ENCODE data around the gene CLEC4F.
A peak's percentile ranks its signal among the peaks of the same experiment; 100 is the strongest.

The CLEC4F gene

DNA sequence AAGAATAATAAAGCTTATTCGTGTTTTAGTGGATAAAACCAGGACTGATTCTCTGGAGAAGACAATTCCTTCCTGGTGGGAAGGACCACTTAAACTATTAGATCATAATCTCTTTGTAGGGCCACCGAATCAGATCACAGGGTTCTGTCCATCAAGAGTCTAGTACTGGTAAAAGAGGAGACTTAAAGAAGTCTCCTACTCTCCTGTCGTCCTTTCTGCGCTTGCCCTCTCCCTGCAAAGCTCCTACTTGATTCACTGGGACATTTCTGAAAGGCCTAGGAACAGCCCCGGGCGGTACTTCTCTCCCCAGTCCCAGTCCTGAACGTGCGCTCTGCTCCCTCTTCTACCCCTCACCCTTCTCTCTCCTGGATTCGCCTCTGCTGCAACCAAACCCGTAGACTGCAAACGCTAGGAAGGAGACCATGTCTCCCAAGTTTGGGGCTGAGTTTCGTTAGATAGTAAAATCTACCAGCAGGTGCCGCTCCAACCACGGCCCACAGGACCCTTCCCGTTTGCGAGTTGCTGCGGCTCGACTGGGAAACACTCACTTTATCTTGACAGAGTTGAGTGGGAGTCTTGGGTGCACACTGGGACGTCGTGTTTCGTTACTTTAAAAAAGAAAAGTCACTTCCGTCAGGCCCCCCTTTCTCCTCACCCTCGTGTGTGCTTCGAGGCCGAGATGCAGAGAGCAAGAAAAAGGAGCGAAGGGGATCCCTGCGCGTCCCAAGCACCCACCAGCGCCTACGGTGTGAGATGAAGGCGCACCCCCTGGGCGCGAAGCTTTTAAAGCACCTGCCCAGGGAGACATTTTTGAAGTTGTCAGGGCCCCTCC, 30.9 kb downstream of the CLEC4F start:
- DNase-seq (ENCODE audit: low read depth, low spot score): peak; percentile 67

DNA sequence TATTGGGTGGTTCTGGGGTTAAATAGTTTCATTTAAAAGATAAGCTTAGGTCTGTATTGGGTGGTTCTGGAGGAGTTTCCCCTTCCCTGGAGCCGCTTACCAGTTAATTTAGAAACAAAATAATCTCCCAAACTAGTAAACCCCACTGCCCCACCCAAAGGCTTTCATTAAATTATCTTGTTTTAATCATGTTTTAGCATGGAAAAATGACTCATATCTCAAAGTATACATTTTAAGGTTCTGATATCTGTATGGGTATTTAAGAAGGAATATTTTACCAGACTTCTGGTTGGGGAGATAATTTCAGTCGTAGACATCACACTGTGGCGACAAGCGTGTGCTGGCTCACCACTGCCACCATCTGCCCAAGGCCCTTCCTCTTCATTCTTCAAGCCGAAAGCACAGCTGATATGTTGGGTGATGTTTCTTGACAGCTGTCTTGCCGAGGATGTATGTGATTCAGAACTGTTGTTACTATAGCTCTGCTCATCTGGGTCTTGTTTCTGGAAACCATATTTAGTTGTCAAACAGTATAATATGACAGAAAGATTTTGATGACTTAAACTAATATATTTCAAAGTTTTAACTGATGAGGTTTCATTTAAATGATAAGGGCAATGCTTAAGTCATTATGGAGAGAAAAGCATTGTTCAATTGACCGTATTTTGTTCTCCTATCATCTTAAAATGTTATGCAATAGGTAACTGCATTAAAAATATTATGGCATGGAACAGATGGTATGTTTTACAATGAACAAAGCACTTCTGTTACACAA, 35.1 kb downstream of the CLEC4F start:
- no peak for DNase-seq (ENCODE audit: low read depth, low spot score)

DNA sequence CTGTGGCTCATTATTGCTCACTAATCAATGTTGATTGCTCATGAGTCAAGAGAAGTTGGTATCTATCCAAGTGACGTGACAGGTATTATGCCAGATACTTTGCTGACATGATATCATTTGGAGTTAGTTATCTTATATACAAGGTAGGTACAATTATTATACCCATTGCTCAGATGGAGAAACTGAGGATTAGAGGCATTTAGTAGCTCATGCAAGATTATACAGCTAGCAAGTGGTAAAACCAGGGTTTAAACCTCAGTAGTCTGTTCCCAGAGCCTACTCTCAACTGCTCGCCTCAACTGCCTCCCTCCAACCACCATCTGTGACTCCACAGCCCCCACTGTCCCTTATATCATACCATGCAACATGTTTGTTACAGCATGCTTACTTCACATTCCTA, 36.1 kb downstream of the CLEC4F start:
- DNase-seq (ENCODE audit: low read depth, low spot score): no peak

DNA sequence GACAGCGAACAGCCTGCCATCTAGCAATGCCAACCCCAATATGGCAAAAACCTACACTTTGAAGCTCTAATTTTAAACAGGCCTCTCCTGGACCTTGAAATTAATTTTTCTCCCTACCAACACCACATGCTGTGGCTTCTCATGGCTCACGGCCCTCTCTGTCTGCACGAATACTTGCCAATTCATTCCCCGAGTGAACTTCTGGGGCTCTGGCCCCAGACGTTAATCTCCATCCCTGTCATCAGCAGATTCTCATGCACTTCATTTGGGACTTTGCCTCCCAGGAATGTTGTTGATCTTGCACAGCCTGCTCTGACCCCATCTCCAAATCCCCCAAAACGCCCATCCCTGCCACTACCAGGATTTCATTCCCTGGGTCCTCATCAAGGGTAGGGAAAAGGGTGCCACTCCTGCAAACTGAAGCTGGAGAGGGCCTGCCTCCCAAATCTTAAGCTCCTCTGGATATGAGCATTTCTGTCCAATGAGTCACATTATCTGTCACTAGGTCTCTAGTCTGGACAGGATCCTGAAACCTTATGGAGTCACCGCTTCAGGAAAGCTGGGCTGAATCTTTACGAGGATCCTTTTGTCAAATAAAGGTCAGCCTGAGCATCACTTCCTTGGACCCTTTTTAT, 40.4 kb downstream of the CLEC4F start:
- no peak for DNase-seq (ENCODE audit: low read depth, low spot score)

DNA sequence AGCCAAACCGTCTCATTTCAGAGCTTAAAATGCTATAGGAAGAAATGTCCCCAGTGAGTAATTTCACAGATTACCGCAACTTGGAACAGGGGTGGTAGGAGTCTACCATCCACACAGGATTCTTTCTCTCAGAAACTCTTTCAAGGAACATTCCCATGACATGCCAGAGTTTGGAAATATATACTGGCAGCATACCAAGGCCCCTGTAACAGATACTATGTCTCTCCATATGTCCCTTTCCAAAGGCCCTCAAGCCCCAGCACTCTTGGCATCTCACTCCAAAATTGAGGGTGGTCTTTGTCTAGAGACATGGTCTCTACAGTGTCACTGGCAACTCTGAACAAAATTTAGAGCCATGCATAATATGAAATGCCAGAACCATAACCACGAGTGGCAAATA, 40.9 kb downstream of the CLEC4F start:
- no peak for DNase-seq (ENCODE audit: low read depth, low spot score)

DNA sequence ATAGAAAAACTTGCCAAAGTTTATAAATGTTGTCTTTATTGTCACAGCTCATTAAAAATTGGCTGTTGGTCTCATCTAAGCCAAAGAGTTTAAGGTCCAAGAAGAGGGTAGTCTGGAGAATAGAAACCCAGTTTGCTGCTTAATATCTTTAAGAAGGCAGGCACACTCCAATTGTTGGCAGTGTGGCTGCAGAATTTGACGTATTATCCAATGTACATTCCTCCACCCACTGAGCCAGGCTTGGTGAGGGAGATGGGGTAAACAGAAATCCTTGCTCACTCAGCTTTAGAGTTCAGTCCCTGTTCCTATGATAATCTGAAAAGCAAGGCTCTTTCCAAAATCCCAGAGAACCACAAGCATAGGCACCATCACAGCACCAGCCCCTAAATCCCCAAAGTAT, 41.7 kb downstream of the CLEC4F start:
- DNase-seq (ENCODE audit: low read depth, low spot score): no peak

DNA sequence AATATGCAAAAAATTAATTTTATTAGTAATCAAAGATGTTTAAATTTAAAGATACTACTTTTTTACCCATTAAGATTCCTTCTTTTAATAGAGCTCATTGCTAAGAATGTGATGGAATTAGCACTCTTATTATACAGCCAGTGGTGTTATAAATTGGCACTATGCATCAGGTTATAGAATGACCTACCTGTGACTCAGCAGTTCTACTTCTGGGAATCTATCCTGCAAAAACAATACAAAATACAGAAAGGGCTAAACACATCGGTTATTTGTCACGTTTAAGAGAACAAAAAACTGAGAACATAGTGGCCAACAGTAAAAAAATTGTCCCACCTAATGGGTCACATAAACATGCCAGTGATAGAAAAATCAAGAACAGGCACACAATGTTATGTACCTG, 42.9 kb downstream of the CLEC4F start:
- no peak for DNase-seq (ENCODE audit: low read depth, low spot score)

DNA sequence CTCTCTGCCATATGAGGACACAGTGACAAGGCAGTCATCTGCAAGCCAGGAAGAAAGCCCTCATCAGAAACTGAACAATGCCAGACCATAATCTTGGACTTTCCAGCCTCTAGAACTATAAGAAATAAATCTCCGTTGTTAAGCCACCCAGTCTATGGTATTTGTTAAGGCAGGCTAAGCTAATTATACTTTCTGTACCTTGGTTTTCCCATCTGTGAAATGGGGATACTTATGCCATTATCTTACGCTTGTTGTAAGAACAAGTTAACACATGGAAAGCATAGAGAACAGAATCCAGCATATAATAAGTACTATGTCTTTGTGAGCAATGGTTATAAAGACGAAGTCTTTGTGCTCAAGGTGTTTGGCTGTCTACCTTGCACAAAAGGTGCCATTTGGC, 44.1 kb downstream of the CLEC4F start:
- DNase-seq (ENCODE audit: low read depth, low spot score): no peak

DNA sequence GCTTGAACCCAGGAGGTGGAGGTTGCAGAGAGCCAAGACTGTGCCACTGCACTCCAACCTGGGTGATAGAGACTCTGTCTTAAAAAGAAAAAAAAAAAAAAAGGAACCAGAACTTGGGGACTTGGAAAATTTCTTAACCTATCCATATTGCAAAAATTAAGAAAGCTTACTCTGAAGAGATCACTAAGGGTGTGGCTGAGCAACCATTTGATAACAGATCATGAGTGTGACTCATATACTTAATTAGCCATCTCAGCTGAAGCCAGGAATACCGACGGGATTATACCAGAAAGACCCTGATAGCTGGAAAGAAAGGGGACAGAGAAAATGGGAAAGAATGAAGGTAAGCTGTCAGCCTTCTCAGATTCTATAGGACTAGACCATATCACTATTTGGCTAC, 45.3 kb downstream of the CLEC4F start:
- no peak for DNase-seq (ENCODE audit: low read depth, low spot score)

DNA sequence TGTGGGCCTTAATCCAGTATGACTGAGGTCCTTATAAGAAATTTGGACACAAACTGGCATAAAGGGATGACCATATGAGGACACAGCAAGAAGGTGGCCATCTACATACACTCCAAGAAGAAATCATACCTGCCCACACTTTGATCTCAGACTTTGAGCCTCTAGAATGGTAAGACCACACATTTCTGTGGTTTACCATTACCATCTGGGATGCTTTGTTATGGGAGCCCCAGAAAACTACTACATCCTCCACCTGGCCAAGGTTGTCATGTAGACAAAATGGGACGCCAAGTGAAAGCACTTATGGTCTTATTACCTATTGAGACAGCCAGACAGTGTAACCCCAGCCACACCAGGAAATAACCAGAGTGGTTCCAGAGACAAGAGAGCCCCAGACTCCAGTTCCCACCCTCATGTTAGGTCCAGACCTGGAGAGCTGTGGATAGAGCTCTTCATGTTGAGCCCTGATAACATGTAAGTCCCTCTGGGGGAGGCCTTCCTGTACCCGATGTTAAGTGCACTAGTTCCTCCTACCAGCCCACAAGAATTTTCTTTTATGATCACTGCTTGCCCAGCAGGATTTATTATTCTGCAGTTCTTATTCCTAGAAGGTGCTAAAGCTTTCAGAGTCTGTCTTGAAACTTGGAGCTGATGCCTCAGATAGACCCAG, 47.8 kb downstream of the CLEC4F start:
- no peak for DNase-seq (ENCODE audit: low read depth, low spot score)

DNA sequence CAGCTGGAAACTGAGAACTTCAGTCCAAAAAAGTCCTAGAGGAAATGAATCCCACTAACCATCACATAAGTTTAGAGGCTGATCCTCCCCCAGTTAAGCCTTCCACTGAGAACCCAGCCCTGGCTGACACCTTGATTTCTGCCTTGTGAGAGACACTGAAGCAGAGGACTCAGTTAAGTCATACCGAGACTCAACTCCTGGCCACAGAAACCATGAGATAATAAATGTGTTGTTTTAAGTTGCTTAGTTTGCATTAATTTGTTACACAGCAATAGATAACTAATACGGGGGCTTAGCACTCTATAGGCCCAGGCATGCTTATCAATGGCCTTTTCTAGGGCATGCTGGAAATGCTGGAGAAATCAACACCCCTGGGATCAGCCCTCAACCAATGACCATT, 49.0 kb downstream of the CLEC4F start:
- DNase-seq (ENCODE audit: low read depth, low spot score): no peak

DNA sequence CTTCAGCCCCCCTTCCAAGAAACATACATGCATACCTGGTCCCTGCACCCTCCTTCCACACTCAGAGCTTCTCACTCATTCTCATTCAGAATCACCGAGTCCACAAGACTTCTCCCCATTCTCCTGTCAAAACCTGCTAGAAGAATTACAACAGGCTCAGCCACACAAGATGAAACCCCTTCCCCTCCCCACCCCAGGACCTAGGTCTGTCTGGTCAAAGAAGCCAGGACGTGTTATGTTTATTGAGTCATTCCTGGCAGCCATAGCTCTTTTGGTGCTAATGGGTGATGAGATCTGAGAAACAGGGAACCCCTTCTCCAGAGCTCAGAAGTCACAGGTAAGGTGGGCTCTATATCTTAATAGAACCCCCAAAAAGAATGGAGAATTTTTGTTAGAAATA, 50.9 kb downstream of the CLEC4F start:
- DNase-seq (ENCODE audit: low read depth, low spot score): no peak

DNA sequence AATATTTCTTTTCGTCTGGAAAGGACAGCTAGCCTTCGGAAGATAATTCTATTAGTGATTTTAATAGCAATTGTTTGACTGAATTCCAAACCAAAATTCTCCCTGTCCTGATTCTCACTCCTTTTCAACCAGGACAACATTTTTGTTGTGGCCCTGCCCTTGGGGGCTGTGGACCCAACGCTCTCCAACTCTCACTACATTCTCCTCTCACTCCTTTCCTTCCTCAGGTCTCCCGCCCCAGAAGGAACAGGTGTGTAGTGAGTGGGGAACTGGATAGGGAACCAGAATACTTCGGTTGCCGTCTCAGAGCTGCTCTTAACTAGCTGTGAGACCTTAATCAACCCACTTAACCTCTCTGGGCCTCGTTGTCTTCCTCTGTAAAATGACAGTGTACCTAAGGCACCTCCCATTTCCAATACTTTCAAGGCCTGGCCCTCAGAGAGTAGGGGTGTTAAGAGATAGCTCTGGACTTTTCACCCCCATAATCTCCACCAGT, 51.8 kb downstream of the CLEC4F start:
- no peak for DNase-seq (ENCODE audit: low read depth, low spot score)

DNA sequence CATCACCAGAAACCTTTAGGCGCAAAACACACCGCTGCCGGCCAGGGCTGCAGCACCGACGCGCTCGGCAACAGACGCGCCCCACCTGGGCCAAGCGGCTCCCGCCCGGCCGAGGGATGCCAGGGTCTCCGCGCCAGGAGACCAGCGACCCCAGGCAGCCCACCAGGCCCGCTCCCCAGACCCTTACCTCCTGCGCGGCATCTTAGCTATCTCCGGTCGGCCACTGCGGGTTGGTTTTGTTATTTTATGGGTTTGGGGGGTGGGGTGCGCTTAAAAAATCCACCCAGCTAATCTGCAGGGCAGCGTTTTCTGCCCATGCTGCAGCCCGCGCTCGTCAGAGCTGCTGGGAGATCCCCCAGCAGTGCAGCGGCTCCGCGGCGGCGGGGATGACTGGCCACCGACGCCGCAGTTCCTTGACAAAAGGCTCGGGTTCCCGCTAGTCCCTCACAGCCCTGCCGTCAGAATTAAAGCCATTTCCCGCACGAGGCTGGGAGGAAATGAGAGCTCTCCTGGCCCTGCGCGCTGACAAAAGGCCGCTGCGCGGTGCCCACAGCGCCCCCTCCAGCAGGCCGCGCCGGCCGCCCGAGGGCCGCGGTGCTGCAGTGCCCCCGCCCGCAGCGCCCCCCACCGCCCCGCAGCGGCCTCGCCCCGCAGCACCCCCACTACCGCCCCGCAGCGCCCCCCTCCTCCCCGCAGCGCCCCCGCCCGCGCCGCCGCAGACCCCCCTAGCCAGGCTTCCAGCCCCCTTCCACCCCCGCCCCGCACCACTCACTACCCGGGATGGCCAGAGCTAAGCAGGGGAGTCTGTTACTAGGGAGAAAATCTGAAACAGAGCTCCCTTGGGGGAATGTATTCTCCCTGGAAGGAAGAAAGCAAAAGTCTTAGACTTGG, 52.5 kb downstream of the CLEC4F start, which contains the start of gene ADD2:
Gene ADD2 (minus strand): TSS at position 502 of the 891 bp plus-strand sequence. CDS start 61,792 bp downstream, outside the sequence.
- DNase-seq (ENCODE audit: low read depth, low spot score): no peak

DNA sequence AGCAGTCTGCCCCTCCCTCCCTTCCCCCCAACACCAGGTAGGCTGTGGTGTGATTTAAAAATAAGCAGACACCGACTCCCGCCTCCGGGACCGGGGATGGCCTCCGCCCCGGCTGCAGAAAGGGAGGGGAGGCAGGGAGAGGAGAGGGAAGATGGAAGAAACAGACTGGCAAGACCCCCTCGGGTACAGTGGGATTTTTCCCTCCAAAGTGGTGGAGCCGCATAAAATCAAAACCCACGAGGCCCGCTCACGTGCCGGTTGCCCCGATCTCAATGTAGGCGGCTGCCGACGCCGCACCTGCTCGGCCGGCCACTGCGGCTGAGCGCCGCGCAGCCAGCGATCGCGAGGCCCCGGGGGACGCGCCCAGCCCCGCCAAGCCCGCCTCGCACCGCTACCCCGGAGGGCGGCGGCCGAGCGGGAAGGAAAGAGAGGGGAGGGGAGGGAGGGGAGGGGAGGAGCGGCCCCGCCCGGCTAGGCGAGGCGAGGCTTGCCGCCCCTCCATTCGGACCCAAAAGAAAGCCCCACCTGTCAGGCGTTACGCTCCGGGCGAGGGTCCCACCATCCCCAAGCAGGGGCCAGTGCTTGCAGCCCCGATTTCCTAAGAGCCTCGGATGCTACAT, 53.2 kb downstream of the CLEC4F start:
- DNase-seq (ENCODE audit: low read depth, low spot score): peak; percentile 69

DNA sequence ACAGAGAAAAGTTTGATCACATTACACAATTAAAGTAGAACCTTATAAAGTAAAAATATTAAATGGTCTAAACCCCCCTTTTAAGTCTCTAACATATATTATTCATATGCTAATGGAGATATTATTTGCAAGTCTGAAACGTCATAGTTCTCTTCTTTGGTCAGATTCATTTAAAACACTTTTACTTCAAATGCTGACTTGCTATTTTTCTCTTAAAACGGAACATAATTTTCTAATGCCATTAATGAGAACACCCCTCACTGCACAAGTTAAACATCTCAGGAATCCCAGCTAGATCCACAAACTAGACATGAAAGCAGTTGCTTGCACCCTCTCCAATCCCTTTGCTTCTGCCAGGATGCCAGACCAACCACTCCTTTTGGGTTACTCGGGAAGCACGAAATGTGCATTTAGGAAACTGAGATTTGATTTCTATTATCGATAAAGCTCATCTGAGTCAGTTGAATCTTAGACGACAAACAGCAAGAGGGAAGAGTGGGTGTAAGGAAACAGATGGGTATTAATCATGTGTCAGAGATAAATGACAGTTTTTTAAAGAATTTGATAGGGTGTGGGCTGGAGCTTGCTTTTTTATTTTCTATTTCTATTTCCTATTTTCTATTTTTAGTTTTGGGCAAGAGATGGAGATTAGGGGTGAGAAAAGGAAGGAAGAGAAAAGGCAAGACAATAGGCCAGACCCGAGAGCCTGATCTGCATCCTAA, 53.9 kb downstream of the CLEC4F start:
- DNase-seq (ENCODE audit: low read depth, low spot score): no peak

DNA sequence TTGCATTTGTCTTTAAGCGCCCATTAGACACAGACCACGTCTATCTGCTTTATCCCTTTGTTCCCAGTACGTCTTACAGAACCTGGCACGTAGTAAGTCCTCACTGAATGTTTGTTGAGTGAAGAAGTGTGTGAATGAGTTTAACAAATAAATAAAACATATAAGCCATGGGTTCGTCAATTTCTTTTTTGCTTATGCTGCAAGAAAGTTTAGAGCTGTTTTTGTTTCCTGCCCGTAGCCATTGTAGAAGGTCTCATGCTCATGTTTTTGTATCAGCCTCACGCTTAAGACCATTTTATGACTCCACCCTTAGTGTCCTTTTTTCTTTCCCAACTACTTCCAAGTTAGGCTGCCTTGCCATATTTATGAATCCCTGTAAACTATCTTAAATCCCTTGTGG, 54.9 kb downstream of the CLEC4F start:
- DNase-seq (ENCODE audit: low read depth, low spot score): no peak

DNA sequence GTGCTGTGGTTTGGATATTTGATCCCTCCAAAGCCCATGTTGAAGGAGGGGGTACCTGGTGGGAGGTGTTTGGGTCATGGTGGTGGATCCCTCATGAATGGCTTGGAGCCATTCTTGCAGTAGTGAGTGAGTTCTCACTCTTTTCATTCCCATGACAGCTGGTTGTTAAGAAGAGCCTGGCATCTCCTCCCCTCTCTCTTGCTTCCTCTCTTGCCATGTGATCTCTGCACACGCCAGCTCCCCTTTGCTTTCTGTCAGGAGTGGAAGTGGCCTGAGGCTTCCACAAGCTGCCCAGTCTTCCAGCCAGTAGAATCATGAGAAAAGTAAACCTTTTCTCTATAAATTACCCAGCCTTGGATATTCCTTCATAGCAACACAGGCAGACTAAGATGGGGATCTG, 61.0 kb downstream of the CLEC4F start:
- DNase-seq (ENCODE audit: low read depth, low spot score): no peak

All from iPS DF 19.7 (cell line).